GM18861 (cell line): ENCODE data around the gene PIWIL1.

Source experiments
- ATAC-seq: cut with Tn5 transposase; IDR thresholded peaks from one replicate; pipeline ENCODE4 v1.9.1; 2021; ENCODE audit not compliant: unreplicated experiment

Gene PIWIL1

GRCh38 chr12:130337488-130338303 lies at the start of gene PIWIL1:
Gene PIWIL1 (plus strand): TSS chr12:130337887. CDS start chr12:130342592, 4,705 bp downstream.
- no peak for ATAC-seq

DNA sequence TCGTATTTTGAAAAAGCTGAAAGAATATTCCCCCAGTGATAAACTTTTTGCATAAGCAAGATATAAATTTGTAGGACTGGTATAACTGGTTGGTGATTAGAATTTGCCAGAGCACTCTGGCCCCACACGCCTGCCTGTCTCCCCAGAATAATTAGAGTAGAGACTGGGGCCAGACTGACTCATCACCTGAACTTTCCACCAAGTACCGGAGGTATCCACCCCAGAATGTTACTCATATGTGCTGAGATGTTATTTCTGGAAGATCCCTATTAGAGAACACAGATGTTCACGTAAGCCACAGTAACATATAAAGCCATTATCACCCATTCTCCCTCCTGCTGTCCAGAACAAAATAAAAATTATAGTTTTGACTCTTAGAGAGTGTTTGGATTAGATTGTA lies 49.5 kb upstream of the PIWIL1 start:
- no peak for ATAC-seq

DNA sequence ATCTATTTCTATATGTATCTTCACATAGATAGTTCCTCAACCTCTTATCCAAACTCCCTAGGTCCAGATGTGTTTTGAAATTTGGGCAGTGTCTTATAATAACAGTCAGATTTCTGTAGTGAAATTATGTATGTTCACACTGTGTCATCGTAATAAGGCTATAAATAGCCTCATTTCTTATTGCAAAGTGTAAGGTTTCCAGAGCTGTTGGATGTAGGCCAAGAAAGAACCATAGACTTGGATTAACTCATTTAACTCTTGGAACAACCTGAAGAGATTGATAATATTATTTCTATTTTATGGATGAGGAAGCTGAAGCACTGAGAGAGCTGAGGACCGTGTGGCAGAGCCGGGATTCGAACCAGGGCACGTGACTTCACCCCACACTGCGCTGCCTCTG lies 49.0 kb upstream of the PIWIL1 start:
- ATAC-seq: no peak

- no peak for ATAC-seq
Observed at GRCh38 chr12:130290114-130290513, 47.6 kb upstream of the PIWIL1 start.

- no peak for ATAC-seq
Observed at GRCh38 chr12:130298322-130299021, 39.2 kb upstream of the PIWIL1 start.

GRCh38 chr12:130299574-130299973 lies 38.1 kb upstream of the PIWIL1 start:
- ATAC-seq: no peak

DNA sequence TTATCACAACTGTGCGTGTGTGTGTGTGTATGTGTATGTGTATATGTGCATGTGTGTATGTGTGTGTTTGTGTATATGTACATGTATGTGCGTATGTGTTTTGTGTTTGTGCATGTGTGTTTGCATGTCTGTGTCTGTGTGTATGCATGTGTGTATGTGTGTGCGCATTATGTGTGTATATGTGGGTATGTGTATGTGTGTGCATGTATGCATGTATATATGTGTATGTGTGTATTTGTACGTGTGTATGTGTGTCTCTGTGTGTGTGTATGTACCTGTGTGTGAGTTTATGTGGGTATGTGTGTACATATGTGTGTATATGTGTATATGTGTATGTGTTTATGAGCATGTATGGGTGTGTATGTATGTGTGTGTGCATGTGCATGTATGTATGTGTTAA lies 37.6 kb upstream of the PIWIL1 start:
- no peak for ATAC-seq

GRCh38 chr12:130300737-130301535 lies 36.8 kb upstream of the PIWIL1 start:
- no peak for ATAC-seq

GRCh38 chr12:130301559-130301958 lies 36.1 kb upstream of the PIWIL1 start:
- ATAC-seq: no peak

GRCh38 chr12:130303781-130304180 lies 33.9 kb upstream of the PIWIL1 start:
- no peak for ATAC-seq

GRCh38 chr12:130307859-130308258 lies 29.8 kb upstream of the PIWIL1 start:
- ATAC-seq: no peak

GRCh38 chr12:130308393-130308792 lies 29.3 kb upstream of the PIWIL1 start:
- no peak for ATAC-seq

GRCh38 chr12:130316251-130316650 lies 21.4 kb upstream of the PIWIL1 start:
- ATAC-seq: no peak

DNA sequence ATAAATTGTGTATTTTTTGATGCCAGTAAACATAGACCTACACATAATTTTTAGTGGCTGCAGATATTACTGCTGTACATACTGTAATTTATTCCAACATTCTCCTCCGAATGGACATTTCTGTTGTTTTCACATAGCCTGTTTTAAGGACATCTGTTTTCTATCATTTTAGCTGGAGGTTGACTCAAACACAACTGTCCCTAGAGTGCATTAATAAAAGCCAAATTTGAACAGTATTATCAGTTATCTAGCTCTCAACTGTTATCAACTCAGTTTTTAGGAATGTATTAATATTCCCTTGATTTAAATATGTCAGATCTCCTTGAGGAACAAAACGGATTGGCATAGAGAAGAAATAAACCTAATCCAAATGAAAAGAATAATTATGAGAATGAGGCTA lies 17.2 kb upstream of the PIWIL1 start:
- no peak for ATAC-seq

- no peak for ATAC-seq
Observed at GRCh38 chr12:130322263-130322662, 15.4 kb upstream of the PIWIL1 start.

- no peak for ATAC-seq
Observed at GRCh38 chr12:130330685-130331084, 7.0 kb upstream of the PIWIL1 start.

- ATAC-seq: no peak
Observed at GRCh38 chr12:130331146-130331545, 6.5 kb upstream of the PIWIL1 start.

- ATAC-seq: no peak
Observed at GRCh38 chr12:130333341-130333740, 4.3 kb upstream of the PIWIL1 start.

GRCh38 chr12:130334399-130334798 lies 3.3 kb upstream of the PIWIL1 start:
- ATAC-seq: no peak

DNA sequence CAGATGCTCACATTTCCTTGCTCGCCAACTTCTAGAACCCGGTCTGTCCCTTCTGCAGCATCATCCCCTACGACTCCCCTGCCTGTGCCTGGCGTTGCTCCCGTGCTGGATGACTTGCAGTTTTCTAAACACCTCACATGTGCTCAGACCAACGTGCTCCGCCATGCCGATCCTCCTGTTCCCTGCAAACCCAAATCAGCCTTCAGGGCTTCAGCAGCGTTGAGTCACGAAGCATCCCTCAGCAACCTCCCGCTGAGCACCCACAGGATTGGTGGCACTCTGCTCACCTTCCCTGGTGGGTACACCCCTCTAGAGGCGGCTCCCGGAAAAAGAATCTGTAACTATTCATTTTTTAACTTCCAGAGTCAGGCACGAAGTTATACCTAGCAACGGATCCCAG lies 2.8 kb upstream of the PIWIL1 start:
- ATAC-seq: no peak

GRCh38 chr12:130335517-130336392 lies 1.9 kb upstream of the PIWIL1 start:
- ATAC-seq: no peak
